GM18873 (cell line): ENCODE results near the gene BRICD5.

Experiments used
- ATAC-seq: cut with Tn5 transposase; IDR thresholded peaks from one replicate; pipeline ENCODE4 v1.9.1; 2021; ENCODE audit warnings: mild to moderate bottlenecking, moderate library complexity, moderate number of reproducible peaks; ENCODE audit not compliant: unreplicated experiment, low FRiP score

The BRICD5 gene

DNA sequence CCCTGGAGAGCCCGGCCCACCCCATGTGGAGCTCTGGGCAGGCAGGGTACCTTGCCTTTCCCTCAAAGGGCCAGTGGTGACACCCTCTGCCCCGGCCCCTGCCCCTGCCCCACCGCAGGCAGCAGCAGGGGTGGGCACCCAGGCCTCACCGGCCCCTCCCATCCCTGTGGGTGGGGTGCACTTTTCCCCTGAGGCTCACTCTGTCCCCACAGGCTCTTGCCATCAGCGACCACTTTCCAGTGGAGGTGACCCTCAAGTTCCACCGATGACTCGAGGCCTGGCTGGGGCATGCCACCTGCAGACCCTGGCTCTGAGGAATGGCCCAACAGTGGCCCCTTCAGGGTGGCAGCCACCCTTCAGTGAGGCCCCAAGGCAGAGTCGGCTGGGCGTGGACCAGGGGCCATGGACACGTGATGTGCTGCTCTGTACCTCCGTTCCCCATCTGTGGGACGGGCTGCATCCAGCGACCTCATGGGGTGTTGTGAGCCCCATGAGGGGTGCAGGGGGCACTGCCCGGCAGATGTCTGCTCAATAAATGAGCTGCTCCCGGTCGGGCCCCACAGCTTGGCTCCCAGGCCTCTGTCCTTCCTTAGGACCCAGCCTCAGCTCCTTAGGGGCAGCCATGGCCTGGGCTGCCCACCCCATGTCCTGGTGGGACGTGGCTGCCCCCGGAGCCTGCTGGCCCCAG is 27.6 kb upstream of the BRICD5 start:
- no peak for ATAC-seq

DNA sequence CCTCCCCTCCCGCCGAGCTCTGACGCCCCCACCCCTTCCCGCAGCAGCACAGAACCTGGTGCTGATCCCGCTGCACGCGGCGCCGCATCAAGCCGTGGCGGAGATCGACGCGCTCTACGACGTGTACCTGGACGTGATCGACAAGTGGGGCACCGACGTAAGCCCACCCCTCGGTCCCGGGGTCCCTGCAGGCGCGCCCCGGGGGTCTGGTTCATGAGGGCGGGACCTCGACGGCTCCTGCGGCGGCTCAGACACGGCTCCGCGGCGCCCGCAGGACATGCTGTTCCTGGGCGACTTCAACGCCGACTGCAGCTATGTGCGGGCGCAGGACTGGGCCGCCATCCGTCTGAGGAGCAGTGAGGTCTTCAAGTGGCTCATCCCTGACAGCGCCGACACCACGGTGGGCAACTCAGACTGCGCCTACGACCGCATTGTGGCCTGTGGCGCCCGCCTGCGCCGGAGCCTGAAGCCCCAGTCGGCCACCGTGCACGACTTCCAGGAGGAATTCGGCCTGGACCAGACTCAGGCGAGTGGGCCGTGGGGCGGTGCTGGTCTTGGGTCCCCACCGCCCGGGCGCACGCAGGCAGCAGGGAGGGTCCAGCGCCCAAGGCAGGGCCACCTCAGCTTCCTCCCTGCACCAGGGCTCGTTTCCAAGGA is 27.0 kb upstream of the BRICD5 start:
- ATAC-seq = no peak

DNA sequence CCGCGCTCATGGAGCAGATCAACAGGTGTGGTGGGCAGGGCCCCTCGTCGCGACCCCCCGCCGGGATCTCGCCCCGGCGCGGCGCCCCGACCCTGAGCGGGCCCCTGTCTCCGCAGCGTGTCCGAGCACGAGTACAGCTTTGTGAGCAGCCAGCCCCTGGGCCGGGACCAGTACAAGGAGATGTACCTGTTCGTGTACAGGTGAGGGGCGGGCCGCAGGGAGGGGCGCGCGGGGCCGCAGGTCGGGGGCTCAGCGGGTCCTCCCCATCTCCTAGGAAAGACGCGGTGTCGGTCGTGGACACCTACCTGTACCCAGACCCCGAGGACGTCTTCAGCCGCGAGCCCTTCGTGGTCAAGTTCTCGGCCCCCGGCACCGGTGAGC is 26.4 kb upstream of the BRICD5 start:
- ATAC-seq = no peak

DNA sequence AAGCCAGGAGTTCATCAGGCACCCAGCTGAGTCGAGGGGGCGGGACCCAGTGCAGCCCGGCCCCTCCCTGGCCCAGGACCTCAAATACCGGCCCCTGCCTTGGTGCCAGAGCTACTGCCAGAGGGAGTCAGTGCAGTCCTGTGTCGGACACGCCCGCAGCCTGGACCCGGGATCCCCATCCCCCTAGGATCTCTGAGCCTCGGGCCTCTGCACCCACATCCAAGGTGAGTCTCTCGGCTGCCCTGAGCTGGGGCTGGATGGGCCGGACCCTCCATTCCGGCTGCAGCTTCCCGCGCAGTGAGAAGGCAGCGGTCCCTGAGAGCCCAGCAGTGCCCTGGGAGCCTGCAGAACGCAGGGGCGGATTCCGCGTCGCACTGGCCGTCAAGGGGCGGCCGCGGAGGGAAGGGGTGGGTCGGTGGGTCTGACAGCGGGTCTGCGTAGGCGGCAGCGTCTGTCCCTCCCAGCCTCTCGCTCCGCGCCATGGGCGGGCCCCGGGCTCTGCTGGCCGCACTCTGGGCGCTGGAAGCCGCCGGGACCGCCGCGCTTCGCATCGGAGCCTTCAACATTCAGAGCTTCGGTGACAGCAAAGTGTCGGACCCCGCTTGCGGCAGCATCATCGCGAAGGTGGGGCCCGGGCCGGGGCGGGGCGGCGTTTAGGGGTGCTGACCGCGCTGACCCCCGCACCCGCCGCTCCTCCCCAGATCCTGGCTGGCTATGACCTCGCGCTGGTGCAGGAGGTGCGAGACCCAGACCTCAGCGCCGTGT is 25.9 kb upstream of the BRICD5 start, which contains the start of gene DNASE1L2:
Gene DNASE1L2, plus strand, starts transcription at position 108 of the 765 bp plus-strand sequence. Its CDS starts 373 bp downstream, at position 481.
- ATAC-seq = no peak

DNA sequence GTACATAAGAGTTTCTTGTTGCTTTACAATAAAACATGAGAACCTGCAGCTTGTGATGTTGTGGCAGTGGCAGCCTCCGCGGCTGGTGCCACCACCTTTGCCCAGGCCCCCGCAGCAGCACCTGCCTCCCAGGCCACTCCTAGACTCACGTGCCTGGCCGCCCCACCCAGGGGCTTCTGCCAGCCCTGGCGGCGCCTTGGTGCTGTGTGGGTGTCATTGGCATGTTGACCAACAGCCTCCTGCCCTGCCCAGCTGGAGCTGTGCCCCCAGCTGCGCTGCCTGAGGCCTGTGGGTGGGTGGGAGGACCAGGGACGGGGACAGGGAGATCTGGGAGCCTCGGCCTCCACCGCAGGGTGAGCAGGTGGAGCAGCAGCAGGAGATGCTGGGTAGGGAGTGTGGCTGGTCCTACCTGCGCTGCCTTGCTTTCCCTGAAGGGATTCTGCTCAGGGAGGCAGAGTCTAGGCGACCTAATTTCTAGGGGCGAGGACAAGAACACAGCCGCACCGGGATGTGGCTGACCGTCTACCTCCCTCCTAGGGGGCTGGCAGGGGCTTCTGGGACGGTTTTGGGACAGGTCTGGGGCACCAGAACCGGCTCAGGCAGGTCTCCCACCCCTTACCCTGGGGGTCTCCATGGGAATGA is 25.2 kb upstream of the BRICD5 start:
- ATAC-seq = no peak

DNA sequence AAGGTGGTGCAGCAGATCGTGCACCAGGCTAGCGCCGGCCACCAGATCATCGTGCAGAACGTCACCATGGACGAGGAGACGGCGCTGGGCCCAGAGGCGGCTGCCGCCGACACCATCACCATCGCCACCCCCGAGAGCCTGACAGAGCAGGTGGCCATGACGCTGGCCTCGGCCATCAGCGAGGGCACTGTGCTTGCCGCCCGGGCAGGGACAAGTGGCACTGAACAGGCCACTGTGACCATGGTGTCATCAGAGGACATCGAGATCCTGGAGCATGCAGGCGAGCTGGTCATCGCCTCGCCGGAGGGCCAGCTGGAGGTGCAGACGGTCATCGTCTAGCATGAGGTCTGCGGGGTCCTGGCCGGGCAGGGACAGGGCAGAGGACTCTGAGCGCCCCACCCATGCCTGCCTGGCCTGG is 24.6 kb upstream of the BRICD5 start:
- no peak for ATAC-seq

DNA sequence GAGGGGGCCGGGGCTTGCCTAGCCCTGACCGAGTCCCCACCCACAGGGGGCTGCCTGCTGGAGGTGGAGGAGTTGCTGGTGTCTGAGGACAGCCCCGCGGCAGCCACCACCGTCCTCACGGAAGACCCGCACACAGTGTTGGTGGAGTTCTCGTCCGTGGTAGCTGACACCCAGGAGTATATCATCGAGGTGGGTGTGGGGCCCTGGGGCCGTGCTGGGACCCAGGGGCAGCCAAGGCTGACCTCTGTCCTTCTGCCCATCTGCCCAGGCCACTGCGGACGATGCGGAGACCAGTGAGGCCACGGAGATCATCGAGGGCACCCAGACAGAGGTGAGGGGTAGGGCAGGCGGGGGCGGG is 24.1 kb upstream of the BRICD5 start:
- ATAC-seq = no peak

DNA sequence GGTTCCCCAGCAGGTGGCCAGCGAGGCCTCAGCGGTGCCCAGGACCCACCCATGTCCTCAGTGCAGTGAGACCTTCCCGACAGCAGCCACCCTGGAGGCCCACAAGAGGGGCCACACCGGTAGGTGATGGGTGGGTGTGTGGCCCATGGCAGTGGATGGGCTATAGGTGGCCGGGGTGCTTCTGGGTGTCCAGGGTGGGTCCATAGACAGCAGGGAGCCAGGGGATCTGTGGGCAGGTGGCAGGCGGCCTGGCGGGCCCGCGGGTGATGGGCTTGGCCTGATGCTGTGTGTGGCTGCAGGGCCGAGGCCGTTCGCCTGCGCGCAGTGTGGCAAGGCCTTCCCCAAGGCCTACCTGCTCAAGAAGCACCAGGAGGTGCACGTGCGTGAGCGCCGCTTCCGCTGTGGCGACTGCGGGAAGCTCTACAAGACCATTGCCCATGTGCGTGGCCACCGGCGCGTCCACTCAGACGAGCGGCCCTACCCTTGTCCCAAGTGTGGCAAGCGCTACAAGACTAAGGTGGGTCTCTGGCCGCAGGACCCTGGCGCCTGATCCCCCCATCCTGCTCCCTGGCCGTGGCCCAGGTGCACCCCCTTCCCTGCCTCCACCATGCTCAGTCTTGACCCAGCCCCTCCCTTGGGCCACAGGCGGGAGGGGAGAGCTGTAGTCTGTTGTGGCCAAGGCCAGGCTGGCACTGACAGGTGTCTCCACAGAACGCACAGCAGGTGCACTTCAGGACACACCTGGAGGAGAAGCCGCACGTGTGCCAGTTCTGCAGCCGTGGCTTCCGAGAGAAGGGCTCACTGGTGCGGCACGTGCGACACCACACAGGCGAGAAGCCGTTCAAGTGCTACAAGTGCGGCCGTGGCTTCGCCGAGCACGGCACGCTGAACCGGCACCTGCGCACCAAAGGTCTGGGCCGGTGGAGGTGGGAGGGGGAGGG is 23.5 kb upstream of the BRICD5 start:
- ATAC-seq = no peak

DNA sequence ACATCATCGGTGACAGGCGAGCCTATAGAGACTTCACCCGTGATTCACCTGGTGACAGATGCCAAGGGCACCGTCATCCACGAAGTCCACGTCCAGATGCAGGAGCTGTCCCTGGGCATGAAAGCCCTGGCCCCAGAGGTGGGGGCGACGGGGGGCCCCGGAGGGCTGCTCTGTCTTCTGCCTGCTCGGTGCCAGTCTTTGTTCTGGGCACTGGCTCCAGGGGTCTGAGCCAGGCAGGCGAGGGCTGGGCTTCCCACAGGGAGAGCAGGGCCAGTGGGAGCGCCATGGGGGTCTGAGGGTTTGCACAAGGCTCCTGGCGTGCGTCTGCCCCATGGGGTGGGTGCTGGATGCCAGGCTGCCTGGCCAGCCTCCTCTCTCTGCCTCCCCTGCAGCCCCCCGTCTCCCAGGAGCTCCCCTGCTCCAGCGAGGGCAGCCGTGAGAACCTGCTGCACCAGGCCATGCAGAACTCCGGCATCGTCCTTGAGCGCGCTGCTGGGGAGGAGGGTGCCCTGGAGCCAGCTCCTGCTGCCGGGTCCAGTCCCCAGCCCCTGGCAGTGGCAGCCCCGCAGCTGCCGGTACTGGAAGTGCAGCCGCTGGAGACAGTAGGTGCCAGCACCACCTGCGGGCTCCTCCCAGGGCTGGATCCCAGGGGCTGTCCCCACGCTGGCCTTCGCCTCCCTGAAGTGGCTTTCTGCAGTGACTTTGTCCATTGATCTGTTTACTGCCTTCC is 22.5 kb upstream of the BRICD5 start:
- no peak for ATAC-seq

DNA sequence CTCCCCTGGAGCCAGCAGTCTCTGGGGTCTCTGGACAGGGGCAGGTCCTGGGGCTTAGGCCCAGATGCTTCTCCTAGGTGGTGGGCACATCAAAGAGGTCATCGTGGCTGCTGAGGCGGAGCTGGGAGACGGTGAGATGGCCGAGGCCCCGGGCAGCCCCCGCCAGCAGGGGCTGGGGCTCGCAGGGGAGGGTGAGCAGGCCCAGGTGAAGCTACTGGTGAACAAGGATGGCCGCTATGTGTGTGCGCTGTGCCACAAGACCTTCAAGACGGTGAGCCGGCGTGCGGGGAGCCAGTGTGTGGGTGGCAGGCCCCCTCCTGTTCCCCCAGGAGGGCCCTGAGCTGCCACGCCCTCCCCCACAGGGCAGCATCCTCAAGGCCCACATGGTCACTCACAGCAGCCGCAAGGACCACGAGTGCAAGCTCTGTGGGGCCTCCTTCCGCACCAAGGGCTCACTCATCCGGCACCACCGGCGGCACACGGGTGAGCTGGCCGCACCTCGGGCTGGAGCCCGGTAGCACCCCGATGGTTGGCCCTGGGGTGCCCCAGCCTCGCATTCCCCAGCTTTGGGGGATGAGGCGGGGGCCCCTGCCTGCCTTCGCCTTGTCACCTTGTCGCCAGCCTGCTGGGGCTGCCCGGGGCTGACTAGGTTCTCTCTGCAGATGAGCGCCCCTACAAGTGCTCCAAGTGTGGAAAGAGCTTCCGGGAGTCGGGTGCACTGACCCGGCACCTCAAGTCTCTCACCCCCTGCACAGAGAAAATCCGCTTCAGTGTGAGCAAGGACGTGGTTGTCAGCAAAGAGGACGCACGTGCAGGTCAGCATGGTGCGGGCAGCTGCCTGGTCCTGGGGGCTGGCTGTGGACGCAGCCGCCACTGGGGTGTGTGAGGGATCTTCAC is 21.7 kb upstream of the BRICD5 start:
- no peak for ATAC-seq

DNA sequence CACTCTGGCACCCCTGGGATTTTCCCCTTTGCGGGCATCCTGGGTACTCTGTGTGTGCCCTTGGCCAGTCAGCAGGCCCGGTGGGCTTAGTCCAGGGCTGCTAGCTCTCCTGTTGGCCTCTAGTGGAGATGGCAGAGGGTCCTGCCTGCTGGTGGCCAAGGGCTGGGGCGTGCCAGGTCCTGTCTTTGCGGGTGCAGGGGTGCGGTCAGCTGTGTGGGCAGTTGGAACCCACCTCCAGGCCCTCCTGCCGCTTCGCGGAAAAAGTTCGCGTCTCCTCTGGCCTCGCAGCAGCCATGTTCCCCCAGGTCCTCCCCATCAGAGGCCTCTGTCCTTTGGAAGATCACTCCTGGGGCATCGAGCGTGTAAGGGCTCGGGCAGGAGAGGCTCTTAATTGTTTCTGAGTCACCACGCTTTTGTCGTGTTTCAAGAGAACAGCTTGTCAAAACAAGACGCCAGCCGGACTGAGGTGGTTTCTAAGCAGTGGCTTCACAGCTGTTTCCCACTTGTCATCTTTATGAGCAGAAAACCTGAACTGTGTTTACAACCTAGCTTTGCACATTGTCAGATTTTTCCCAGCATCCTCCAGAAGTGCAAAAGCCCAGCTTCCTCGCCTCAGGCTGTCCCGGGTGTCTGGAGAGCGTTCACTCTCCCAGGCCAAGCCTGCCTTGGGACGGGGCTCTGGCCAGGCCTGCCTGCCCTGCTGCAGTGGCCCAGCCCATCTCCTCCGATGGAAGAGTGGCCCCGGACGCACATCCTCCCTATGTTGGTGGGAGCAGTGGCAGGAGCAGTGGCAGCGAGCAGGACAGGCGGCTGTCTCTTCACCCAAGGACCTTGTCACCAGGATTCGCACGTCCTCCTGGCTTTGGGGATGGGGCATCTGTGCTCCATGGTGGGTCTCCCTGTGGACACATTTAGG is 20.6 kb upstream of the BRICD5 start:
- ATAC-seq = no peak

DNA sequence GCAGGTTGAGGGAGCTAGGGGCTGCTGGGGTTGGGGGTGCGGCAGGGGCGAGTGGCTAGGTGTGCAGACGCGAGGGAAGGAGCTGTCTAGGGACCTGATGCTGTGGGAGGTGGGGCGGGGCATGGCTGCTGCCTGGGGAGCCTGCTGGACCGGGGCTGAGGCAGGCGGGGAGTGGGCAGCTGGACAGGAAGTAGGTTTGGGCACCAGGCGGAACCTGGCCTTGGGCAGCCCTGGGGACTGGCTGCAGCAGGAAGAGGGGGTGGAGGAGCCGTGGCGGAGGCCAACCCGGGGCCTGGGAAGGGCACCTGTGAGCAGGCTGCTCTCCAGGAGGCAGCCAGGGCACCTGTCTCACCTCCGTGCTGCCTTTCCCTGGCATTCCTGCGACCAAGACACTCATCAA is 19.7 kb upstream of the BRICD5 start:
- no peak for ATAC-seq

DNA sequence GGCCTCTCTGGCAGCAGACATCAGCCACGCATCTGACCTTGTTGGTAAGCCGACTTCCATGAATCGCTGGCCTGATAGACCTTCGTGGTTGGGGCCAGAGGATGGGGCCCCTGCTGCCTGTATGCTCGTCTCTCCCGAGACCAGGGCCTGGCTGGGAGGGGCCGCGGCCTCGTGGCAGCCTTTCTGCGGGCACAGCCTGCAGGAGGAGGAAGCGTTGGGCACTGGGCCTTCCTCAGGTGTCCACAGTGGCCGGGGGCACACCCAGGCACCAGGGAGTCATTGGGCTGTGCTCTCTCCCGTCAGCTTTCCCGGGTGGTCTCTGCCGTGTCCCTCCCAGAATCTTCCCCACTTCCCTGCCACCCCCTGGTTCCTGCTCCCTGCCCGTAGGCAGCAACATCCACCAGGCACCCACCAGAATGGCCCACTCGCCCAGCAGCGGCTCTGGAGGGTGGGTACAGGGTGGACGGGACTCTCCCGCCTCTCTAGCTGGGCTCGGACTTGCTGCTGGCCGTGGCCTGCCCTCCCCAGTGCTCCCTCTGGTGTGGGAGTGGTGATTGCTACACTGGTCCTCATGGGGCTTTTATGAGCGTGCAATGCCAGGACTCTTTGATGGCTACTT is 19.1 kb upstream of the BRICD5 start:
- no peak for ATAC-seq

DNA sequence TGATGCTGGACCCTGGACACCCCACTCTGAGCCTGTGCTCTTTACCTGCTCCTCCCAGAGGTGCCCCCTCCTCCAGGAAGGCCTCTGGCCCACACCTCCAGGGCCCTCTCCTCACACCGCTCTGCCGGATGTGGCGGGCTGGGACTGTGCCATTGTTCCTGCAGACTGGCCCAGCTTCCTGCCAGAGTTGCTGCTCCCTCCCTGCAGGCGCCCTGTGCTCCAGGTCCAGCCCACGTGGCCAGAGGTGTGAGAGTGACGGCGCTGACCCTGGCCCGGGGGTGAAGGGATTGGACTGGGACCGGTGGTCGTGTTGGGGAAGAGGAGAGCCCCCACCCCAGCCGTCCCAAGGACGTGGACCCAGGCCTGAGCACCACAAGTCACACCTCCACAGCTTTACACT is 18.4 kb upstream of the BRICD5 start:
- ATAC-seq = no peak

DNA sequence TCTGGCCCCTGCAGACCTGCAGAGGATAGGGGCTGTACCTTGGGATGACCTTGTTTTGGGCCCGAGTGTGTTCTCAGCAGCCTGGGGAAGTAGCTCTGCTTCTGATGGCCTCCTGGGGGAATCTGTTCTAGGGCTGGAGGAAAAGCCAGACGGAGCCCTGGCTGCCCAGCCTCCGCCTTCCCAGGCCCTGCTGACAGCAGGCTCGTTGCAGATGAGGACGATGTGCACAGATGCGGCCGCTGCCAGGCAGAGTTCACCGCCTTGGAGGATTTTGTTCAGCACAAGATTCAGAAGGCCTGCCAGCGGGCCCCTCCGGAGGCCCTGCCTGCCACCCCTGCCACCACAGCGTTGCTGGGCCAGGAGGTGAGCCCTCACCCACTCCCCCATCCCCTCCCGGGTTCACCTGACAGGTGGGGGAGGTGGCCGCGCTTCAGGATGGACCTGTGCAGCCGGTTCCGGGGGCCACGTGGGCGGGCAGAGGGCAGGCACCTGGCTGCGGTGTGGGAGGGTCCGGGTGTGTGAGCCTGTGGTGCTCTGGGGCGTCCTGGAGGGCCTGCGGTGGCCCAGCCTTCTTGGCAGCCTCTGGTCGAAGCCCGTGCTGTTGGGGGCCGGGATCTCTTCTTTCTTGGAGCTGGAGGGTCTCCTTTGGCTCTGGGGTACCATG is 17.6 kb upstream of the BRICD5 start:
- ATAC-seq = no peak

DNA sequence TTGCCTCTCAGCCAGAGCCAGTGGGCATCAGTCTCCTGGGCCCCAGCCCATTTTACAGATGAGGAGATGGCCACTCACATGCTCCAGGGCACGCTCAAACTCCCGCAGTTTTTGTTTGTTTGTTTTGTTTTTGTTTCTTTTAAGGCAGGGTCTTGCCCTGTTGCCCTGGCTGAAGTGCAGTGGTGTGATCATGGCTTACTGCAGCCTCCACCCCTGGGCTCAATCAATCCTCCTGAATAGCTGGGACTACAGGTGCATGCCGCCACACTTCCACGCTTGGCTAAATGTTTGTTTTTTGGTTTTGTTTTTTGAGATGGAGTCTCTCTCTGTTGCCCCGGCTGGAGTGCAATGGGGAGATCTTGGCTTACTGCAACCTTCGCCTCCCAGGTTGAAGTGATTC is 16.3 kb upstream of the BRICD5 start:
- ATAC-seq = no peak
